SHP77 (cell line): ENCODE results near the gene CTRB1.

ENCODE experiments used
- DNase-seq, 2 experiments: peaks; one replicate each; lab custom pipeline; 2025; lab: John Stamatoyannopoulos, UW

Gene CTRB1

GRCh38 chr16:75218256-75219076 lies at the start of gene CTRB1:
CTRB1 (plus strand) TSS chr16:75218988; CDS start chr16:75219008, 20 bp downstream.
- DNase-seq = peak in 1 of 2 experiments; percentile 5

- DNase-seq = no peak
Observed at GRCh38 chr16:75169899-75170405, 48.8 kb upstream of the CTRB1 start.

GRCh38 chr16:75172578-75172977 lies 46.2 kb upstream of the CTRB1 start:
- DNase-seq = no peak

GRCh38 chr16:75175074-75175473 lies 43.7 kb upstream of the CTRB1 start:
- no peak for DNase-seq

- no peak for DNase-seq
Observed at GRCh38 chr16:75176926-75177325, 41.9 kb upstream of the CTRB1 start.

GRCh38 chr16:75179208-75179607 lies 39.6 kb upstream of the CTRB1 start:
- no peak for DNase-seq

GRCh38 chr16:75181630-75182029 lies 37.2 kb upstream of the CTRB1 start:
- DNase-seq = no peak

GRCh38 chr16:75188832-75189477 lies 29.8 kb upstream of the CTRB1 start:
- no peak for DNase-seq

- DNase-seq = no peak
Observed at GRCh38 chr16:75189638-75190245, 29.0 kb upstream of the CTRB1 start.

- DNase-seq = no peak
Observed at GRCh38 chr16:75192606-75193264, 26.1 kb upstream of the CTRB1 start.

GRCh38 chr16:75193265-75193650 lies 25.5 kb upstream of the CTRB1 start:
- no peak for DNase-seq

GRCh38 chr16:75193730-75194444 lies 24.9 kb upstream of the CTRB1 start:
- DNase-seq = no peak

GRCh38 chr16:75195811-75196790 lies 22.7 kb upstream of the CTRB1 start:
- DNase-seq = no peak

GRCh38 chr16:75196836-75197235 lies 22.0 kb upstream of the CTRB1 start:
- no peak for DNase-seq

GRCh38 chr16:75197522-75198134 lies 21.2 kb upstream of the CTRB1 start:
- DNase-seq = peak in 1 of 2 experiments; percentile 33

- DNase-seq = peak in 1 of 2 experiments; percentile 25
Observed at GRCh38 chr16:75198135-75198600, 20.6 kb upstream of the CTRB1 start.

GRCh38 chr16:75202069-75202590 lies 16.7 kb upstream of the CTRB1 start:
- no peak for DNase-seq

GRCh38 chr16:75203096-75203495 lies 15.7 kb upstream of the CTRB1 start:
- no peak for DNase-seq

GRCh38 chr16:75203667-75204409 lies 14.9 kb upstream of the CTRB1 start:
- no peak for DNase-seq
